Colonic mucosa (tissue), 4 donors: ENCODE measurements around the gene OTOS. TPM values are rescaled to one million over a fixed set of nuclear protein-coding genes. Genes with fewer than 3 reads are reported as not detected.

ENCODE experiments used
- DNase-seq: peaks from one replicate; pipeline ENCODE4 v3.0.0-alpha.2; 2020
- H3K27ac ChIP-seq: fragments of 200-600 bp; one replicate; pipeline ENCODE4 v1.8.0; 2021
- H3K27me3 ChIP-seq: fragments of 200-600 bp; one replicate; pipeline ENCODE4 v1.8.0; 2021
- H3K36me3 ChIP-seq: fragments of 200-600 bp; one replicate; pipeline ENCODE4 v1.8.0; 2021
- H3K4me1 ChIP-seq: fragments of 200-600 bp; one replicate; pipeline ENCODE4 v1.8.0; 2021; ENCODE audit warnings: mild to moderate bottlenecking
- H3K4me3 ChIP-seq: fragments of 200-600 bp; one replicate; pipeline ENCODE4 v1.8.0; 2021
- H3K9ac ChIP-seq, 2 donors: one replicate each; pipeline ENCODE4 v1.7.0; 2013; ENCODE audit warnings: control low read depth in 2 of 2, low read depth in 2 of 2, low read length in 2 of 2
- H3K9me3 ChIP-seq: fragments of 200-600 bp; one replicate; pipeline ENCODE4 v1.8.0; 2021
- CTCF ChIP-seq: fragments of 200-600 bp; IDR thresholded peaks from one replicate; pipeline ENCODE4 v1.8.0; 2022; ENCODE audit warnings: antibody characterized with exemption, mild to moderate bottlenecking
- intact Hi-C: fragments of 100-400 bp; cut with DNase I; formaldehyde crosslinking; loops from one replicate; pipeline ENCODE4 v1.14.1; 2022
- total RNA-seq, 2 donors: library from RNA; stranded (reverse); fragmentation: NEBNext Ultra II Directional in 1 of 2; extraction: Animal tissue kit (Norgen Biotek cat#: 25700) in 1 of 2; gene quantifications; one replicate each; pipeline ENCODE4 v1.2.1, GENCODE V29; 2021
- donor health status: healthy.
- donor health status: DM: no; HTN: no; CAD: no.
- donor health status: DM: no; HTN: no; CAD: no.

The OTOS gene
- total RNA-seq, 2 donors from 2014 or later: not detected

GRCh38 chr2:240134466-240134865, 6.0 kb downstream of the OTOS start:
- no peaks in the 10 kb centered on the region for H3K27me3 ChIP-seq
- no peak for DNase-seq
- H3K9me3 ChIP-seq: no peaks in the 10 kb centered on the region
- intact Hi-C loops: no loop called here
- no peak for TF ChIP-seq CTCF
- H3K27ac ChIP-seq: no peak overlapping the region
- peaks cover 3% of the 10 kb centered on the region for H3K36me3 ChIP-seq
- H3K4me1 ChIP-seq: peaks cover 6% of the 10 kb centered on the region
- H3K9ac ChIP-seq: peak overlapping the region in 1 of 2 donors; percentile 86
- H3K4me3 ChIP-seq: no peak overlapping the region

- no peak for TF ChIP-seq CTCF
- peaks cover 6% of the 10 kb centered on the region for H3K4me1 ChIP-seq
- no peaks in the 10 kb centered on the region for H3K27me3 ChIP-seq
- no peak overlapping the region for H3K4me3 ChIP-seq
- H3K27ac ChIP-seq: no peak overlapping the region
- H3K36me3 ChIP-seq: peaks cover 3% of the 10 kb centered on the region
- intact Hi-C loops: no loop called here
- no peak overlapping the region for H3K9ac ChIP-seq
- H3K9me3 ChIP-seq: no peaks in the 10 kb centered on the region
- no peak for DNase-seq
Measured at GRCh38 chr2:240133401-240133800, 7.1 kb downstream of the OTOS start.

GRCh38 chr2:240132651-240132980, 7.8 kb downstream of the OTOS start:
- H3K4me3 ChIP-seq: no peak overlapping the region
- H3K4me1 ChIP-seq: peaks cover 6% of the 10 kb centered on the region
- no peak for DNase-seq
- H3K36me3 ChIP-seq: peaks cover 3% of the 10 kb centered on the region
- no peak overlapping the region for H3K27ac ChIP-seq
- H3K9ac ChIP-seq: no peak overlapping the region
- no peaks in the 10 kb centered on the region for H3K27me3 ChIP-seq
- H3K9me3 ChIP-seq: no peaks in the 10 kb centered on the region
- no peak for TF ChIP-seq CTCF
- intact Hi-C loops: no loop called here

- Histone ChIP-seq H3K36me3 (peaks cover 3% of the 10 kb centered on the region), H3K27ac (no peak overlapping the region), H3K4me1 (peaks cover 6% of the 10 kb centered on the region), H3K4me3 (no peak overlapping the region), H3K9me3 (no peaks in the 10 kb centered on the region), H3K27me3 (no peaks in the 10 kb centered on the region), H3K9ac (no peak overlapping the region)
- DNase-seq: no peak
- no peak for TF ChIP-seq CTCF
- intact Hi-C loops: no loop called here
Measured at GRCh38 chr2:240131941-240132650, 8.4 kb downstream of the OTOS start.

- Histone ChIP-seq H3K9me3 (no peaks in the 10 kb centered on the region), H3K36me3 (peaks cover 3% of the 10 kb centered on the region), H3K4me1 (peaks cover 6% of the 10 kb centered on the region), H3K4me3 (no peak overlapping the region), H3K27me3 (no peaks in the 10 kb centered on the region), H3K9ac (no peak overlapping the region), H3K27ac (no peak overlapping the region)
- intact Hi-C loops: no loop called here
- no peak for TF ChIP-seq CTCF
- no peak for DNase-seq
Measured at GRCh38 chr2:240131296-240131695, 9.2 kb downstream of the OTOS start.
